Stimulated activated CD4-positive, alpha-beta T cell treated with anti-CD3 and anti-CD28 coated beads, Interleukin-12 subunit alpha, Interleukin-12 subunit beta, amount 100 ng/mL, for 48 hours (primary cell): ENCODE measurements around the gene LMF2.
"Not testable (repeated sequence)": the region's sequence is repeated elsewhere in the genome, so short reads cannot be mapped to it uniquely, and the experiment has no call there.

Experiments
- DNase-seq, 3 donors: peaks; one replicate each; pipeline ENCODE4 v3.0.0-alpha.2; 2020; ENCODE audit warnings: low read depth in 2 of 3, low spot score in 1 of 3

LMF2 gene, protein sequence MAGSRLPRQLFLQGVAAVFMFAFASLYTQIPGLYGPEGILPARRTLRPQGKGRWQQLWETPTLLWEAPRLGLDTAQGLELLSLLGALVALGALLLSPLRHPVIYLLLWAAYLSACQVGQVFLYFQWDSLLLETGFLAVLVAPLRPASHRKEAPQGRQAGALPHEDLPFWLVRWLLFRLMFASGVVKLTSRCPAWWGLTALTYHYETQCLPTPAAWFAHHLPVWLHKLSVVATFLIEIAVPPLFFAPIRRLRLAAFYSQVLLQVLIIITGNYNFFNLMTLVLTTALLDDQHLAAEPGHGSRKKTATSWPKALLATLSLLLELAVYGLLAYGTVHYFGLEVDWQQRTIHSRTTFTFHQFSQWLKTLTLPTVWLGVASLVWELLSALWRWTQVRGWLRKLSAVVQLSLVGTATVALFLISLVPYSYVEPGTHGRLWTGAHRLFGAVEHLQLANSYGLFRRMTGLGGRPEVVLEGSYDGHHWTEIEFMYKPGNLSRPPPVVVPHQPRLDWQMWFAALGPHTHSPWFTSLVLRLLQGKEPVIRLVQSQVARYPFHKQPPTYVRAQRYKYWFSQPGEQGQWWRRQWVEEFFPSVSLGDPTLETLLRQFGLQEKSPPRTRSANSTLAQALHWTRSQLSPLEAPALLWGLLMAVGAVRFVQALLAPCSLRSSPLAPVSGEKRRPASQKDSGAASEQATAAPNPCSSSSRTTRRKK

DNA sequence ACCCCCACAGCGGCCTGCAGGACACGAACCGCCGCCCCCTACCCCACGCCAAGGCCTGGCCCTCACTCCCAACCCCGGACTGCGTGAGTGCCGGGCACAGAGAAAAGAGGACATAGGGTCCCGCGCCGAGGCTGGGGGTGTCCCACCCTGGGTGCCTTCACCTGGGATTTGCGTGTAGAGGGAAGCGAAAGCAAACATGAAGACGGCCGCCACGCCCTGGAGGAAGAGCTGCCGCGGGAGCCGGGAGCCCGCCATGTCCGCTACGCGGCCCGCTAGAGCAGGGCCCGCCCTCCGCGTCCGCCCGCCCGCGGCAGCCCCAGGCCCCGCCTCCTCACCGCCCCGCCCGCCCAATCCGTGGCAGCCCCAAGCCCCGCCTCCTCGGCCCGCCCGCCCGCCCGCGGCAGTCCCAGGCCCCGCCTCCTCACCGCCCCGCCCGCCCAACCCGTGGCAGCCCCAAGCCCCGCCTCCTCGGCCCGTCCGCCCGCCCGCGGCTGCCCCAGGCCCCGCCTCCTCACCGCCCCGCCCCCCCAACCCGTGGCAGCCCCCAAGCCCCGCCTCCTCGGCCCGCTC lies at the start of gene LMF2:
TSS of gene LMF2 (minus strand) at position 282 of the 570 bp plus-strand sequence. CDS start at position 255, 27 bp downstream.
- DNase-seq = peak; percentile 91 to 94 (median 92)

DNA sequence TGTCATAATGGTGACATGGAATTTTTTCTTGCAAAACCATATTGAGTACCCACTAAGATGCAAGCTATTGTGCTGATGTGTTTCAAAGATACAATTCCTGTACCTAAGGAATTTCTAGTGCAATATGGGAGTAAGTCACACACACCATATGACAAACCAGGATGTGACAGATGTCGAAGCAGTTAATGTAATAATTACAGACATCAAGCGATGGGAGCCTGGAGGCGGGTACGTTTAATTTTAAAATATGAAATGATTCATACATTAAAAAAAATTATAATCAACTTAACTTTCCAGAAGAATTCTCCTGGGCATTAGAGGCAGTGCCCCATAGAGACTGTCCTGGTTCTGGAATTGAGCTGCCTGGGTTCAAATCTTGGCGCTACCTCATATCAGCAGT lies 49.2 kb upstream of the LMF2 start:
- no peak for DNase-seq

DNA sequence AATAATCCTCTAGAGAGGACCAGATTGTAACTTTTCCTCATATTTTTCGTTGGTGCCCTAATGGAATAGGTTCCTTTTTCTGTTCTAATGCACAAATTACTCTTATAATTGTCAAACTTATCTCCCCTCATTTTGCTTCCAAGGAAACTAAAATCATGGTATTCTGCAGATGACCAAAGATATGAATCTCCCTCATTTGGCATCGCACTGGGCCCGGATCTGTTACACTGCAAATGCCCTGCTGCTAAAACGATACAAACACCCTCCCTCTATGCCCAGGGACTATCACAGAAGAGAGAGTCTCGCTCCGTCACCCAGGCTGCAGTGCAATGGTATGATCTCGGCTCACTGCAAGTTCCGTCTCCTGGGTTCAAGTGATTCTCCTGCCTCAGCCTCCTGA lies 45.8 kb upstream of the LMF2 start:
- DNase-seq = no peak

DNA sequence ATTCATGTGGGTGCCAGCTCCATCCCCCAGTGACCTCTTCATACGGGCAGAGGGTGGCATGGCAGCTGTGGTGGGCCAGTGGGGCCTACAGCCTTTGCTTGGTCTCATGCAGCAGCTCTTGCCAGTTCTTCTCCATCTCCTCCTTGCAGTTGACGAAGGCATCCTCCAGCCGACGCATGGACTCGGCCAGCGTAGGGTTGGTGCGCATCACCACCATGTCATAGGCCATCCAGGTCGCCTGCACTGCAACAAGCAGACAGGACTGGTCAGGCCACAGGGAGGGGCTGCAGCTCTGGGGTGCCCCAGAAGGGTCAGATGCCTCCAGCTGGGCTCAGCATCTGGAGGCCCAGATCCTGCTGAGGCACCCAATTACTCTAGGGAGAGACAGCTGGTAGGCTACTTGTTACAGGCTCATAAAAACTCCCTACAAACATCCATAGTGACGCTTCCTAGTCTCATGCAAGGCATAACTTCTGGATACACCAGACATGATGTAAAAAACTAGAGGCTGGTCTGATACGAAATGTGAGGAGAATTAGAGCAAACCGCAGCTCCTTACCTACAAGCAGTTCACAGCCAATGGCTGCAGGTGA lies 43.8 kb upstream of the LMF2 start:
- DNase-seq = no peak

DNA sequence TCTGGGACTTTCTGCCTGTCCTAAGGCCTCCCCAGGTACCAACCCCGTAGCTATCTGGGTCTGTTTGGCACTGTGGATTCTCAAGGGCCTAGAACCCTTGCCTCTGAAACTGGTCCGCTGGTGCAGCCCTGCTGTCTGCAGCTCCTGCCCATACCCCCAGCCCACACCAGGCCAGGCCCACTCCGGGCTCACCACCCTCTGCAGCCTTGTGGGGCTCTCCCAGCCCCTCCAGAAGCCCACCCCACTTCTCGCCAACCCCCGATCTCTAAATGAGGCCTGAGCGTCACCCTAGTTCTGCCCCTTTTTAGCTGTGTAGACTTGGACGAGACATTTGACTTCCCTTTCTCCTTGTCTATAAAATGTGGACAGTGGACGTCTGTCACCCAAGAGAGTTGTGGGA lies 42.9 kb upstream of the LMF2 start:
- no peak for DNase-seq

DNA sequence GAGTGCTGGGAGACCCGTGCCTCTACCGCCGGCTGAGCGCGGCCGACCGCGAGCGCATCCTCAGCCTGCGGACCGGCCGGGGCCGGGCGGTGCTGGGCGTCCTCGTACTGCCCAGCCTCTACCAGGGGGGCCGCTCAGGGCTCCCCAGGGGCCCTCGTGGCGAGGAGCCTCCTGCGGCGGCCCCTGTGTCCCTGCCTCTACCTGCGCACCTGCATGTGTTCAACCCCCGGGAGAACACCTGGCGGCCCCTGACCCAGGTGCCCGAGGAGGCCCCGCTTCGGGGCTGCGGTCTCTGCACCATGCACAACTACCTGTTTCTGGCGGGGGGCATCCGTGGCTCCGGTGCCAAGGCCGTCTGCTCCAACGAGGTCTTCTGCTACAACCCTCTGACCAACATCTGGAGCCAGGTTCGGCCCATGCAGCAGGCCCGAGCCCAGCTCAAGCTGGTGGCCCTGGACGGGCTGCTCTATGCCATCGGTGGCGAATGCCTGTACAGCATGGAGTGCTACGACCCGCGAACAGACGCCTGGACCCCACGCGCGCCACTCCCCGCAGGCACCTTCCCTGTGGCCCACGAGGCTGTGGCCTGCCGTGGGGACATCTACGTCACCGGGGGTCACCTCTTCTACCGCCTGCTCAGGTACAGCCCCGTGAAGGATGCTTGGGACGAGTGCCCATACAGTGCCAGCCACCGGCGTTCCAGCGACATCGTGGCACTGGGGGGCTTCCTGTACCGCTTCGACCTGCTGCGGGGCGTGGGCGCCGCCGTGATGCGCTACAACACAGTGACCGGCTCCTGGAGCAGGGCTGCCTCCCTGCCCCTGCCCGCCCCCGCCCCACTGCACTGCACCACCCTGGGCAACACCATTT lies 41.7 kb upstream of the LMF2 start:
- no peak for DNase-seq

DNA sequence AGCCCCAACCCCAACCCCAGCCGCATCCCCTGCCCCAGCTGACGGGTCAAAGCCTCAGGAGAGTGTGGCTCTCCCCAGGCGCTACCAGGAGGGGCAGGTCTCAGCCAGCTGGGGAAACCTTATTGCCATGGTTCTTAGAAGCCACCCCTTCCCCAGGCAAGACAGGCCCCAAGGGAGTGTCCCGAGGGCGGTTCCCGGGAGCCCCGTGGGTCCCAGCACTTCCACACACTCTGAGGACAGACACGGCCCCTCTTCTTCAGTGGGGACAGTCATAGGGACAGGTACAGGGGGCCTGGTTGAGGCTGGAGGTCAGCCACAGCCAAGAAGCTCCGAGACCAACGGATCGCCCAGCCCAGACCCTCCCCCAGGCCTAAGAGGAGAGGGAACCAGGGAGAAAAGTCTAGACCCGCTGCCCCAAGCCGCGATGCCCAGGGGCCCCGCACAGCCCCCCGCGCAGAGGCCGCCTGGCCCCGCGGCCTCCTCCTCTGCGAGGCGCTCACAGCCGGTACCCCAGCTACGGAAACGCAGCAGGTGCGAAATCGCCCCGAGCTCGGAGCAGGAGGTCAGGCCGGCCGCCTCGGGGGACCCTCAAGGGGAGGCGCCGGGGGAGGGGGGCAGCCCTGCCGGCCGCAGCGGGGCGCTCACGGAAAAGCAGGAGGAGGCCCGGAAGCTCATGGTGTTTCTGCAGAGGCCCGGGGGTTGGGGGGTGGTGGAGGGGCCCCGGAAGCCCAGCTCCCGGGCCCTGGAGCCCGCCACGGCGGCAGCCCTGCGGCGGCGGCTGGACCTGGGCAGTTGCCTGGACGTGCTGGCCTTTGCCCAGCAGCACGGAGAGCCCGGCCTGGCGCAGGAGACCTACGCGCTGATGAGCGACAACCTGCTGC lies 40.8 kb upstream of the LMF2 start:
- DNase-seq = no peak

DNA sequence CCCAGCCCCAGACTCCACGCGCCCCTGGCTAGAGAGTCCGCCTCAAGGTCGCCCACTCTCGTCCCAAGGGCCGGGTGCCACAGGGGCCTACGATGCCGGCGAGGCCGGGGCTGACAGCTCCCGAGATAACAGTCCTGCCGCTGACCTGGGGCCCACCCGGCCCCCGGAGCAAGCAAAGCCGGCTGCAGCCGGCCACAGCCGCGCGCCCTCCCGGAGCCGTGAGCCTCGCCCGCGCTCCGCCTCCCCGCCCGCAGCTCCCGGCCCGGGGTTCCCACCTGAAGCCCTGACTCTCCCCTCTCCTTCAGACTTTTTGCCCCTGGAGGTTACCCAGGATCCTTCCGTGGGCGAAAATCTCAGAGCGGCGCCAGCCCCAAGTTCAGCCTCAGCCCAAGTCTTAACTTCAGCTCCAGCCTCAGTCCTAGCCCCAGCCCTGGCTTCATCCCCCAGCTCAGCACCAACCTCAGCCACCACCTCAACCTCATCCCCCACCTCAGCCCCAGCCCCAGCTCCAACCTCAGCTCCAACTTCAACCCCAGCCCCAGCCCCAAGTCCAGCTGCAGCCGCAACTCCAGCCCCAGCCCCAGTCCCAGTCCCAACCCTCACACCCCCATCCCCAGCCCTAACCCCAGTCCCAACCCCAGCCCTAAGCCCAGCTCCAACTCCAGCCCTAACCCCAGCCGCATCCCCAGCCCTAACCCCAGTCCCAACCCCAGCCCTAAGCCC lies 39.9 kb upstream of the LMF2 start:
- no peak for DNase-seq

DNA sequence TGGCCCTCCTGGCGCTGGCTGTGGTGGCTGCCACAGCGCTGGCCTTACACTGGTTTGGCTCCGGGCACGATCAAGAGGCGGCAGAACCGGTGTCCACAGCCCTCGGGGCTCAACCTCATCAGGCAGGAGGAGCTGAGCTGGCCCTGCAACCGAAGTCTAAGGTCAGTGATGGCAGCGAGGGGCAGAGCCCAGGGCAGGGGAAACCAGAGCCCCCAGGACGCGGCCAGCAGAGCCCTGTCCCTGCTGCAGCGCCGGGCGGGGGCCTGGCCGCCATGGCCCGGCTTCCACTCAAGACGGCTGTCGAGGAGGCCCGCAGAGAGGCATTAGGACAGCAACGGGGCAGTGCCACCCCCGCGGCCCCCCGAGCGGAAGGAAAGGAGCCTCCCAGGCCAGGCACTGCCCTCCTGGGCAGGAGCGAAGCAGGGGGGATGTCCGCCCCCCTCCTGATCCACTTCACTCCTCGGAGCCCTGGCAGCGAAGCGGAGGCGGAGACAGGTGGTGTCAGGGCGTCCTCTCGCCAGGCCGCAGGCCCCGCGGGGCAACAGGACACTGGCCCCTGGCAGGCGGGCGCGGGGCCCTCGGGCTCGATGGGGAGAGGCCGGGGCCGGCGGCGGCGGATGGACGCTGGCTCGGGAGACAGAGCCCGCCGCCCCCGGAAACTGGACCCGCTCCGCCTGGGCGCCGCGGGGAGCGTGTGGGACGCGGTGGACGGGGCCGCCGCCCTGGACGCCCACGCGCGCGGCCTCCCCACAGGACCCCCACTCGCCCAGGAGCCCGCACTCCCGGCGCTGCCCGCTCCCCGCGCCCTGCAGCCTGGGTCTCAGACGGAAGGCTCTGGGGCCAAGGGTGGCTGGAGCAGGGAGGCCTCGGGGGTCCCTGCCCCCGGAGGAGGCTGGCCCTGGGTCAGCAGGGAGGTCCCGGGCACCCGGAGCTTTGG lies 39.1 kb upstream of the LMF2 start:
- no peak for DNase-seq

DNA sequence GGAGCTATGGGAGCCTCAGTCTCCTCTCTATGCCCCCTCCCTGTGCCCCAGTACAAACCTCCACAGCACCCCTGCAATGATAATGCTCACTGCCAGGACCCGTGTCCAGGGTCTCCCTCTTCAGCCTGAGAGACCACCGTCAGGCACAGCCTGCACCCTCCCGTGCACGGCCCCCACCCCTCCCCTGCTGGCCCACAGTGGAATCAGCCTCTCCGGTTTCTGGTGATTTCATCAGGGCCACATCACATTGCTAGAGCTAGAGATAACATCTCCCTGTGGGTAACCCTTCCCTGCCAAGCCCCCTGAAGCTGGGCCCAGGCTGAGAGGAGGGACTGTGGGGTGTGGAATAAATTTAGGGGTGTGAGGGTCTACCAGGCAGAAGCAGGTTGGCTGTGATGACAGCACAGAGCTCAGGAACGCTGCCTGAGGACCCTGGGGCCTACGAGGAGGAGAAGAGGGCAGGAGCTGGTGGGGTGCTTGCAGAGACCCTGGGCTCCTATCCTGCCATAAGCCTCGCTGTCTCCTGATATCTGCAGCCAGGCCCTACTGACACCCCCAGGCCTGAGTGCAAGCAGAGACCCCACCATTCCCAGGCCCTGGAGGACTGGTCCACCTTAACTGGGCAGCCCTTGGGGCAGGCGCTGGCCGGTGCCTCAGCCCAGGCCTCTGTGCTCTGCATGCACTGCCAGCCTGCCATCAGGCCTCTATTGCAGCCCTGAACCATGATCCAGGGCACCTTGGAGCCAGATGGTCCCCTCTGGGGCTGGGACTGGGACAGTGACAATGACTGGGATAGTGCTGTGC lies 38.2 kb upstream of the LMF2 start, which contains the start of gene KLHDC7B:
TSS of gene KLHDC7B (plus strand) at position 378 of the 804 bp plus-strand sequence. CDS start at position 723, 345 bp downstream.
- no peak for DNase-seq

DNA sequence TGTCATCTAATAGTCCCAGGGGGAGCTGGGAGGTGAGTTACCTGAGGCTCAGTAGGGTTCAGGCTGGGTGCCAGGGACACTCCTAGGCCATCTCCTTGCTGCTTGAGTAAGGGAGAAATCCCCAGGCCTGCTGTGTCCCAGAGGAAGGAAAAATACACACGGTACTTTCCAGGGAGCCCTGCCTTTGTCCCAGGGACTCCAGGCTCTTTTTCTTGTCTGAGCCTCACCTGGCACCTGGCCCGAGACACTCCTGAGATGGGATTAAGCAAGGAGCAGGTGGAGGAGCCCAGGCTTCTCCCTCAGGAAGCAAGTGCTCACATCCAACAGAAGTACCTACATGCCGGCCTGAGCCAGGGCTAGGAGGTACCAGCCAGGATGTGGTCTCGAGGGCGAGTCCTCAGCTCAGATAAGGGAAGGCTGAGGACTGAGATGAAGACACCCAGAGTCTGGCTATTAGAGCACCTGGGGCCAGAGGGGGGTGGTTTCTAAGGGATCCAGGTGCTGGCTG lies 37.3 kb upstream of the LMF2 start:
- DNase-seq = no peak

DNA sequence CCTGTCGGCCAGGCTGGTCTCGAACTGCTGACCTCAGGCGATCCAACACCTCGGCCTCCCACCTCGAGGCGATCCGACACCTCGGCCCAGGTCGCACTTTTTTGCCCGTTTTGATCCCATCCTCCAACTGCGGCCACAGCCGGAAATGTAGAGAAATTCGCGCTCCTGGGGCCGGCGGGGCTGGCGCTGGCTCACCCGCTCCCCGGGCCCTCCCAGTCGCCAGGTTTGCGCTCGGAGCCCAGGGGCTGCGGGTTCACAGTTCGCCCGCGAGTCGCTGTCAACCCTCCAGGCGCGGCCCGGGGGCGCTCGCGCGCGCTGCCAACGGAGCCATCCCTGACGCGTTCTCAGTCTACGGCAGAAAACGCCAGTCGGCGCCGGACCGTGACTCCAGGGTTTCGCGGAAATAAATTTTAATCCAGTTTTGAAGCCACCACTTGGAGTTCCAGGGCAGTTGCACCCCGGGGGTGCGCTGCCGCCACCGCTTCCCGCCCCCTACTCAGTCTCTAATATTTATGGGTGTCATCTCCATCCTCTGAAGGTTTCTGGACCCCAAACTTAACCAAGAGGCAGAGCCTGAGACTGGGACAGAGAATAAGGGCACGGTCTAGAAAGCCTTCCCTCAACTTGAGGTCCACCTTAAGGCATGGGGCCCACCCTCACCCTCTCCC lies 36.7 kb upstream of the LMF2 start:
- DNase-seq = peak; percentile 75 to 82 (median 80)

DNA sequence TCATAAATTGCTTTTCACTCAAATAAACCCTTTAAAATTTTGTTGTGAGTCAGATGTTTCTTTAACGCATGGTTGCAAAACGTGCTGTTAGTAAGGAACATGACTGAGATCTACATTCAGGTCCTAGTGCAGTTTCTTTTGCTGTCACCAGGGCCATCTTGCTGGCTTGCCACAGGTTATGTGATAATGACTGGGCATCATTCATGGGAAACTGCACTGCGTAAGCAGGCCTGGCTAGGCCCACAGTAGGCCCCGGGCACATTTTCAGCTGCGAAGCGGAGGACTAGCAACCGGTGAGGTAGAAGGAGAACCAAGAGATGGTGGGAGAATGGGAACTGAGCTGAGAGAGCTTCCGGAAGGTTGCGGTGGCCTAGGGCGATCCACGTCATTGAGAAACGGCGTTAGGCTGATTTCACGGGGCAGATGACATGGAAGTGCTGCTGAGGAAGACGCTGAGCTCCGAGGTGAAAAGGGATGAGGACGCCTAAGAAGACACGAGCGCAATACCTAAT lies 35.0 kb upstream of the LMF2 start:
- DNase-seq = no peak

DNA sequence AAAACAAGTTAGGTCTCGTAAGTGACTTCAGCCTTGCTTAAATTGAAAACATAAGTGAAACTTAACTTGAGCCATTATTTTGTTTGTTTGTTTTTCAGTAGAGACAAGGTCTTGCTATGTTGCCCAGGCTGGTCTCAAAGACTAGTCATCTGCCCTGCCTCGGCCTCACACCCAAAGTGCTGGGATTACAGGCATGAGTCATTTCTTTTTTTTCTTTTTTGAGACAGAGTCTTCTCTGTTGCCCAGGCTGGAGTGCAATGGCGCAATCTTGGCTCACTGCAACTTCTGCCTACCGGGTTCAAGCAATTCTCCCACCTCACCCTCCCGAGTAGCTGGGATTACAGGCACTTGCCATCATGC lies 34.1 kb upstream of the LMF2 start:
- not testable (repeated sequence) for DNase-seq

DNA sequence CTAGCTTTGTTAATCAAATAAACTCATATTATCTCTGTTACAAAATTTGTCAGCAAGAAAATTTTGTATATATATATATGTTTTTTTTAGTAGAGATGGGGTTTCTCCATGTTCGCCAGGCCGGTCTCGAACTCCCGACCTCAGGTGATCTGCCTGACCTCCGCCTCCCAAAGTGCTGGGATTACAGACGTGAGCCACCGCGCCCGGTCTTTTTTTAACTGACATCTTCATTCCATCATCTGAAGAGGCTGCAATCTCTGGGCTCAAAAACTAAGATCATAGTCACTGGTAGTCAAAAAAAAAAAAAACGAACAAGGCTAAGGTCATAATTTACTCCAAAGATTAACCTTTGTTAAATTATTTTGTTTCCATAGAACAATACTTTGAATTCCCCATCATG lies 32.9 kb upstream of the LMF2 start:
- DNase-seq = no peak

DNA sequence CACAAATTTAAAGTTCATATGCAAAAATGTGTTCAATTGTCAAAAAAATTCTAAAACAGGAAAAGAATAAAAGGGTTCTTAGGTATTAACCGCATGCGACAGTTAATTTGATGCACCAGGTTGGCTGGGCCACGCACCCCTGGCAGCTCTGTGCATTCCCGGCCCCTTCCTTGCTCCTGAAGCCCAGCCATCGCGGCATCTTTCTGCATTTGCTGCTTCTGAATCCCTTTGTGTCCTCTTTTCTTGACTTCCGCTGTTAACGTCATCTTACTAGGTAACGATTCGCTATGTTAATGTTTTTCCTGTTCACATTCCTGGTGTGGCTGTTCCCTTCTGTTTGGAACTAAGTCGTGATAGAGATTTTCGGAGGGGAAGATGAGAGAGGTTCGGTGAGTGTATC lies 30.3 kb upstream of the LMF2 start:
- DNase-seq = no peak
